Hematopoietic multipotent progenitor cell (in vitro differentiated cells): Measurements from ENCODE around the gene HYCC2. TPM values are rescaled to one million over a fixed set of nuclear protein-coding genes. Genes with fewer than 3 reads are reported as not detected.

Experiments
- small RNA-seq: library from RNA; depleted of rRNA; stranded (forward); fragments of <200 nt; gene quantifications from one replicate; pipeline ENCODE3, GENCODE V24; 2012
- total RNA-seq: library from RNA; depleted of rRNA; stranded (reverse); fragments of >200 nt; gene quantifications from one replicate; pipeline ENCODE4 v1.2.3, GENCODE V29; 2012

HYCC2 gene
- total RNA-seq, 1 donor, result 8.3 TPM

Small RNA genes within 50 kb of the gene (small RNA-seq; reads per million reads assigned to genes)
- gene RNU6-1206P, result not detected

Other genes starting within 250 kb of the HYCC2 start
- 84.8 TPM for gene CLK1, start 207.0 kb downstream of the HYCC2 start, total RNA-seq
- gene PPIL3, start 182.6 kb downstream of the HYCC2 start, total RNA-seq, result 43.1 TPM
- 19.7 TPM for gene NIF3L1, start 182.3 kb downstream of the HYCC2 start, total RNA-seq
- 7.5 TPM for gene ORC2, start 108.0 kb downstream of the HYCC2 start, total RNA-seq
- gene NDUFB3, start 330 bp upstream of the HYCC2 start, total RNA-seq, result 10.2 TPM
- gene CFLAR, start 44.5 kb upstream of the HYCC2 start, total RNA-seq, result 118 TPM
- gene CASP10, start 111.5 kb upstream of the HYCC2 start, total RNA-seq, result 54.1 TPM
- gene CASP8, start 188.9 kb upstream of the HYCC2 start, total RNA-seq, result 35.0 TPM